ENCODE data around the gene LRSAM1.

LRSAM1 gene

GRCh38 chr9:127450830-127451607 lies at the start of gene LRSAM1, which contains the start of gene RPL12:
LRSAM1 (plus strand) TSS chr9:127451510; CDS start chr9:127454528, 3,018 bp downstream.
RPL12 (minus strand) TSS chr9:127451406; CDS start chr9:127451317, 89 bp downstream.
- peak; percentile 65 for DNase-seq

GRCh38 chr9:127402401-127403090 lies 48.8 kb upstream of the LRSAM1 start:
- DNase-seq = no peak

GRCh38 chr9:127403507-127404192 lies 47.7 kb upstream of the LRSAM1 start:
- no peak for DNase-seq

- DNase-seq = no peak
These were observed 46.7 kb upstream of the LRSAM1 start for GRCh38 chr9:127404631-127405030.

- no peak for DNase-seq
These were observed 45.8 kb upstream of the LRSAM1 start for GRCh38 chr9:127405344-127406125.

GRCh38 chr9:127406799-127407491 lies 44.4 kb upstream of the LRSAM1 start:
- DNase-seq = no peak

GRCh38 chr9:127407492-127407843 lies 43.8 kb upstream of the LRSAM1 start:
- no peak for DNase-seq

GRCh38 chr9:127411122-127411521 lies 40.2 kb upstream of the LRSAM1 start:
- DNase-seq = no peak

- no peak for DNase-seq
These were observed 36.2 kb upstream of the LRSAM1 start for GRCh38 chr9:127415141-127415540.

GRCh38 chr9:127415657-127416056 lies 35.7 kb upstream of the LRSAM1 start:
- DNase-seq = no peak

GRCh38 chr9:127417131-127418036 lies 33.9 kb upstream of the LRSAM1 start:
- no peak for DNase-seq

GRCh38 chr9:127418037-127418471 lies 33.3 kb upstream of the LRSAM1 start:
- DNase-seq = no peak

- no peak for DNase-seq
These were observed 32.0 kb upstream of the LRSAM1 start for GRCh38 chr9:127419348-127419747.

- DNase-seq = no peak
These were observed 30.3 kb upstream of the LRSAM1 start for GRCh38 chr9:127421057-127421456.

- no peak for DNase-seq
These were observed 29.1 kb upstream of the LRSAM1 start for GRCh38 chr9:127422133-127422782.

- no peak for DNase-seq
These were observed 28.5 kb upstream of the LRSAM1 start for GRCh38 chr9:127422787-127423186.

GRCh38 chr9:127423476-127423933 lies 27.8 kb upstream of the LRSAM1 start:
- DNase-seq = no peak

GRCh38 chr9:127423934-127424675 lies 27.2 kb upstream of the LRSAM1 start, which contains the start of gene ZNF79:
ZNF79 (plus strand) TSS chr9:127424382; CDS start chr9:127424788, 406 bp downstream.
- DNase-seq = peak; percentile 56

- DNase-seq = no peak
These were observed 26.7 kb upstream of the LRSAM1 start for GRCh38 chr9:127424676-127424999.

GRCh38 chr9:127426756-127427155 lies 24.6 kb upstream of the LRSAM1 start:
- DNase-seq = no peak

All from cortex of kidney (tissue), 1 donor.